ENCODE measurements around the gene SOX6. TPM values are rescaled to one million over a fixed set of nuclear protein-coding genes. Genes with fewer than 3 reads are reported as not detected.

Gene SOX6
- total RNA-seq, 1 donor from 2014 or later, result not detected

DNA sequence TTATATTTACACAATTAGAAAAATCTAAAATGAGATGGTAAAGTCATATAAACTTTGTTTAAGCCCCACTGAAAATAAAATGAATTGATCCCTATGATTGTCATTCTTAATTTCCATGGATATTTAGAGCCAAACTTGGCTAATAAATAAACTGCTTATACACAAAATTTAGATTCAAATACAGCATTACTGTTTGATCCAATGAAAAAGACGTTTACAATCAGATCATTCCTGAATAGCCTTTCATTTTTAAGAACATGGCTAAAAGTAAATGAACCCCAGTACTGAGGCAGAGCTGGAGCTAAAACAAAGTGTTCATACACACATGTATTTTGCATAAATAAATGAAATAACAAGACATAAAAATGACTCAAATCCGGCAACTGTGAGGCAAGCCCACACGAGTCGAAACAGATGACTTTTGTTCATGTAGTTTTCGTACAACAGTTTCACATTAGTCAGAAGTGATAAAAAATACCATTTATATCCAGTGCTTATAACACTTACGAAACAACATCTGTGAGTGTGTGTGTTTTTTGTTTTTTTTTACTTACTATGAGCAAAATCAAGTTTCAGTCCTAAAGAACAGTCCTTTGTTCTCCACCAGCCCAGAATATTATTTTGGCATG is 386.5 kb downstream of the SOX6 start:
- intact Hi-C loops (cut with micrococcal nuclease), result no loop called here

DNA sequence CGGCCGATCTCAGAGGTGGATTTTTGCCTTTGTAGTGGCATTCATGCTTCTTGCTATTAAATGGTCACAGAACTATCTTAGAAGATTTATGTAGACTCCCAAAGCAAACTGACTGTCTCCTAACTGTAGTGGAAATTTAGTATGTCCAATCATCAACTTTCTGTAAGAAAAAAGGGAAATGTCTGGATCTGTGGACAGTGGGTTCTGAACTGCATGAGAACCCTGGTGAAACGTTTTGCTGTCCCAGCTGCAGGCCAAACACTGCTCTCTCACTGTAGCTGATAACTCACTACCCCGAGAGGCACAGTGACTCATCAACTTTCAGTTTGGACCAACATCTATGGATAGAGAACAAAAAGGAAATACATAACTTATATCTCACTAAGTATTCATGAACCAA is 387.1 kb downstream of the SOX6 start:
- intact Hi-C loops (cut with micrococcal nuclease), result no loop called here

DNA sequence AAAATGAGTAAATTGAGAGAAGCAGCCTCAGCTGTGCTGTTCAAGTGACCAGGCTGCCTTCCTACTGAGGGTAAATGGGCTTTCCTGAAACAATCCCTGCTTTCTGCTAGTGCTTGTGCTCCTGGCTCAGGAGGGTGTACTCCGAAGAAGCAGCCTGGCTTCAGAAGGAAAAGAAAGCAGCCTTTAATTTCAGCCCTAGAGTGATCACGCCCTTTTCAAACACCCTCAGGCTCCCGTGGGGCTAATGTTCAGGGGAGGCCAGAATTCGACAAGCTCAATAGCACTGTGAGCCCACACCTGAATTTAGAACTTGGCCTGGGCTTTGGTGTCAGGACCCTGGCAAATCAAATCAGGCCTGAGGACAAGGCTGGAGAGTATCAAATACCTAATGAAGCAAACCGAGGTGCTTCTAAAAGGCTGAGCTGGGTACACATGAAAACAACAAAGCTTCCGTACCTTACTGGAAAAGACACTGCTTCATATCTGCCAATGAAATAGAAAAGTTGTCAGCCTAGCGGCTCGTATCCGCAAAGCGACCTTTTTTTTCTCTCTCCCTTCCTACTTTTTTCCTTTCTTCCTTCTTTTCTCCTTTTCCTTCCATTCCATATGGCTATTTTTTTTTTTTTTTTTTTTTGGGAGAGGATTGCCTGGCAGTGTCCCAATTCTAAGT is 387.8 kb downstream of the SOX6 start:
- intact Hi-C loops (cut with micrococcal nuclease), result no loop called here

DNA sequence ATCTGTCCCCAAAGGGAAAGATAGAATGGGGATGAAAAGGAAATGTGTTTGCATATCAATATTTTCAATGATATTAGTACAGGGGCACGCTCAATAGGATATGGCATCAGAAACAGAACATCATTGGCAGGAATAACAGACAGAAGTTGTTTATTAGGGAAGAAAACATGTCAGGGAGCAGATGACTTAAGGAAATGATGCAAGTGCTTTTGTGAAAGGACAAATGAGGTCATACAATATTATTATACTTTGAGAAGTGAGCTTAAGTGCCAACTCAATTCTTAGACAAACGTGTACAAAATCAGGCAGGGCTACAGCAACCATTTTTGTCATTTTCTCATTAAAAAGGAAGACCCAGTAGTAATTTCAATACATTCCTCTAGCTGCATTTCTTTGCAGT is 388.4 kb downstream of the SOX6 start:
- intact Hi-C loops (cut with micrococcal nuclease), result no loop called here

DNA sequence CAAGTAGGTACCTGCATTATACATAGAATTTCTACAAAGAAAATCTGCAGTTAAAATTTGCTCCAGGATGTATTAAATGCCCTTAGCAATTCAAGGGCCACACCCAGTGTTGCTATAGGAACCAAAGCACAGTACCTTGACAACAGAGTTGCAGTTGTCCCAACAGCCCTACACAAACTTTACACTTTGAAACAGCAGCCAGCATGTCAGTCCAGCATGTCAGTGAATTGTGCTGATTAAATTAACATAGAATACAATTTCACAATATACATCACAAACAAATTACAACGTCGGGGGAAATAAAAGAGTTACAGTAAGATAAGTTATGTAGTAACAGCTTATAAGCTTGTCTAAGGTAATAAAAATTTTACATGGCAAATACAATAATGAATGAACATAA is 389.2 kb downstream of the SOX6 start:
- intact Hi-C loops (cut with micrococcal nuclease), result no loop called here

DNA sequence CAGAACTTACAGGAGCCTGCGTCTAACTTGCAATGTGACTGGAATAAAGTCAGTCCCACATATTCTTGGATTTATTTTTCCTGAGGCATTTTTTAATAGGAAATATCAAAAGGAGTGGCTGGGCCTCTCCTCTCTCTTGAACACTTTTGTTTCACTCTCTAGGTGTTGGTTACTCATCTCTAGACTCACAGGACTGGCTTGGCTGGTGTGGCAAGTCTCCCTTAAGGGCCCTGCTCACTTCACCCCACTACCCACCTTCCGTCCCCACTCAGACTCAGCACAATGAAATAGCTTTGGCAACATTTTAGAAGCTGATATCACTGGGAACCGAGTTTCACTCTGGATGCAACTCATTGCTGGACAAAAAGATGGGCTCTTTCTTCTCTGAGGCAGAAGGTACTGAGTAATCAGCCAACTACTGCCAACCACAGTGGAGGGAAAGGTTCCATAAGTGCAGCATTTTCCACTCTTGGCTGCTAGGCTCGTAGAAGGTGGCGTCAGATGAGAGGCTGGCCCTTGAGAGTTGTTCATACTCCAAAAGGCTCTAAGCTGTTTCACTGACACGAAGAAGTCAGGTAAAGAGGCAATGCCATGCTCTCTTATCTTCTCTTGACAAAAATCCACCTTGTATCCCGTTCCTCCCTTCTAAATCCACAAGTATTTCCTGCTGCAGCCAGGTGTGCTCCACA is 390.6 kb downstream of the SOX6 start:
- intact Hi-C loops (cut with micrococcal nuclease), result no loop called here

DNA sequence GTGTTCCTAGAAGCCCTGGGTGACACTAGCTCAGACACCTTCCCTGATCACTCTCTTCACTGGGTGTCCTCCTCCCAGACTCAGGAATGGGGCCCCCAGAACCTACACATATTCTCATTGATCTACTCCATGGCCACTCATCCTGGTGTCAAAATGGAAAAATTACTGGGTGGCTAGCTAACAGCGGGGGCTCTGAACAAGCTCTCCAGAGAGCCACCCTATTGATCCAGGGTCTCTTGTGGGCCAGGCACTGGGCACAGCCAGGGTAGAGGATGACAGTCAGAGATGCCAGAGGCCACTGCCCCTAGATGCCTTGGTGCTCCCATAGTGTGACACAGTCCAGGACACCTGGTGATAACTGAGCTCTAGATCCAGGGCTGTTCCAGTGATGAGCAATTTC is 393.1 kb downstream of the SOX6 start:
- intact Hi-C loops (cut with micrococcal nuclease), result no loop called here

DNA sequence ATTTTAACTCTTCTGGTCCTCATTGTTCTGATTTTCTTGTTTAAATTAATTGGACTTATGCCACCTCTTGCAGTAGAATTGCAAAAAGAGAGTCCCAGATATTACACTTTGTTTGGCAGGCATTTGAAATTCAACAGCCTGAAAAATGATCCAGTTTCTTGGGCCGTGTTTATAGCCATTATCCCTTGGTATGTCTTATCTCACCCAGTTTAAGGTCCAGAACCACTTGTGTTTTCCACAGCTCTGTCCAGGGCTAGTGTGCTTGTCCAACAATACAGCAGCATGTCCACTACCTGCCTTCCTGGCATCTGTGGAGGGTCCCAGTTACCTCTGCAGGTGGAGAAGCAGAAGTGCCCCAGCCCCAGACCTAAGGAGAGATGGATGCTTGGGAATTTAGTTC is 397.4 kb downstream of the SOX6 start:
- intact Hi-C loops (cut with micrococcal nuclease), result no loop called here

DNA sequence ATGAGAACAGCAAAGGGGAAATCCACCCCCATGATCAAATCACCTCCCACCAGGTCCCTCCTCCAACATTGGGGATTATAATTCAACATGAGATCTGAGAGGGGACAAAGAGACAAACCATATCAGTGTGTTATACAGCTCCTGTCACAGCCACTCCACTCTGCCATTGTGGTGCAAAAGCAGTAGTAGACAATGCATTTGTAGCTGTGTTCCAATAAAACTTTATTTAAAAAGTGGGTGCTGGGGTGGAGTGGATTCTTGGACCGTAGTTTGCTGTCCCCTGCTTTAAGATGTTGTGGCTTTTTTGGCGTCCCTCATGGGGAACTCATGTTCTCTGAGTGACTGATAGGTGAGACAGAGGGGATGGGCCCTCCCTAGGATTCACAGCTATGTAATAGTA is 399.1 kb downstream of the SOX6 start:
- intact Hi-C loops (cut with micrococcal nuclease), result no loop called here

DNA sequence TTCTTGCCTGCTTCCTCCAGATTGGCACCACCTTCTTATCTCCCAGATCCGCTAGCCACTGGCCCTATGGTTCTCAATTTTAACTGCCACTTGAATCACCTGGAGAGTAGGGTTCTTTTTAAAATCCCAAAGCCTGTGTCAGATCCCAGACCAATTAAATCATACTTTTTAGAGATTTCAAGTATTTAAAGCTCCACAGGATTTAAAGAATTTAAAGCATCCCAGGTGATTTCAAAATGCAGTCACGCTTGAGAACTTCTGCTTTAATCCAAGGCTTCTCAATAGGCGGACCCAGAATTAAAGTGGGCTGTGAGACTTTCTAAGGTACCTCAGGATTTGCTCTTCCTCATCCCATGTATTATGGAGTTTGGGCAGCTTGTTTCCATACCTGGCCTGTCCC is 400.0 kb downstream of the SOX6 start:
- intact Hi-C loops (cut with micrococcal nuclease), result no loop called here

DNA sequence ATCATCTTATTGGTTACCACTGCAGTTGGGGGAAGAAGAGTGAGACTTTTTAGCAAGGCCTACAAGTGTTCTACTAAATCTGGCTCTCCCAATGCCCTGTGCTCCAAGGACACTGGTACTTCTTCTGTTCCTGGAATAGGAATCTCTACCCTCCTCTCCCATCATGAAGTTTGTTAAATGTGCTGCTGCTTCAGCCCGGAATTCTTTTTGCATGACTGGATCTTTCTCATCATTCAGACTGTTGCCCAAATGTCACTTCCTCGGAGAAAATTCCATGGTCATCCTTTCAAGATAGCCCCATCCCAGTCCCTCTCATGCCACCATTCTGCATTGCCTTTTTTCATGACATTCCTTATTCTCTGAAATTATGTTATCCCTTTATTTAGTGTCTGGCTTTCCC is 400.8 kb downstream of the SOX6 start:
- intact Hi-C loops (cut with micrococcal nuclease), result no loop called here

DNA sequence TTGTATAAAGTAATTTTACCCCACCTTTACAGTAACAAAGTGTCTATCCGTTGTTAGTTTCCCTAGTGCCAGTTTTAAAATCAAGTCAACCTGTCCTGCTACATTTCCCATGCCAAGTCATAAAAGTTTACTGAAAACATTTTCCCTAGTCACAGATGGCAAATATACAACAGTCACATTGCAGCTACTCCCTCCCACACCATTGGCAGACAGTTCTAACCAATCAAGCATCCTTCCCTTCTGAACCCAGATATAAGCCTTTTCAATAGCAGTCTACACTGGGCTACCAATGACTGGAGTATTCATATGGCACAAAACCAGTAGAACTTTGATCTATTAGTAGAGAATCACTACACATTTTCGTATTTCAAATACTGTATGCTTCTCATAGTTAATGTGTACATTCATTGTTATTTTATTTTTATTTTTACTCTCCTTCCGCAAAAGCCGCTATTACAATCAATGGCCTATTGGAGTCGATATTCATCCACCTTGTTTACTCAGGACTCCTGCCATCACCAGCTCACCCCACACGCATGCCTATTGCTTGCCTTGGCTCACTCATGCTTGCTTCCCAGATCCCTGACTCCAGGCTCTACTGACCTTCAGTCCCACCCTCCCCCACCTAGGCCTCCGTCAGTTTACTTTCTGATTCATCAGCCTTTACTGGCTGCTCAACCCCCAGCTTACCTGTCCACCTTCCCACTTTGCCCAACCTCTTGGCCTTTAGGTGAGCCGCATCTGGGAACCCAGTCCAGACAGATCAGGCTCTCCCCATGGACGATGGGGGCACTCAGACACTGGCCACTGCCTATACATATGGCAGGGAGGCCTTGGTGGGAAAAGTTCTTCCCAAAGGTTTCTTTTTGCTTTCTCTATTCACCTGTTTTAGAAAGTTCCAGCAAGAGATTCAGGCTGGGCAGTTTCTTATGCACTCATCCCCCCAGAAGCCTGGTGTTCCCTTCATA is 408.4 kb downstream of the SOX6 start:
- intact Hi-C loops (cut with micrococcal nuclease), result no loop called here

DNA sequence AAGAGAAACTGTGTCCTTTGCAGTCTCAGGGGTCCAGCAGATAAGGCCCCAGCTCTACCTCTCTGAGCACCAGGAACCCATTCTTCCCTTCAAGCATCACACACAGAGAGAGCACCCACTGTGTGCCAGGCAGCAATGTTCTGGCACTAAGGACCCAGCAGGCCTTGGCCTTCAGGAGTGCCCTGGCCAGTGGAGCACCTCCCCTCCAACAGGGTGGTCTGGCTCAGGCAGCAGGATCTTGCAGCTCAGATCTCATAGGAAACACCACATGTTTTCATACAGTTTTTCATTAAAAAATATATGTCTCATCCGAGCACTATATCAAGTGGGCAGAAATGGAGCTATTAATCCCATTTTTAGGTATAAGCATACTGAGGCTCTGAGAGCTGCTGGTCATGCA is 410.6 kb downstream of the SOX6 start:
- intact Hi-C loops (cut with micrococcal nuclease), result no loop called here

DNA sequence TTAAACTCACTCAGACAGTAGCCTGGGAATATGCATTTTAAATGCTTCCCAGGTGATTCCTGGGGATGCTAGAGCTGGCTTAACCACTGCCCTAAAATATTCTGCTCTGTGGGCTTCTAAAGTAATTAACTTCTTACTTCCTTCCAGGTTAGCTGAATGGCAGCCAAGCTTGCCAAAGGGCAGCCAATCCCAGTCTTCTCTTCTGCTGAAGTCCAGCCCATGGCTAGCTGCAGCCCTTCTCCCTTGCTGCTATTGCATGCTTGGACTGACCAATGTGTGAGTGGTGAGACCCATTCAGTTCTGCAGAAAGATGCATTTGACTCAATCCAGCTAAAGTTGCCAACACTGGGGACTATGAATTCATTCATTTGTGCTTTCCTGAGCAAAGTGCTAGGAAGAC is 411.9 kb downstream of the SOX6 start:
- intact Hi-C loops (cut with micrococcal nuclease), result no loop called here

DNA sequence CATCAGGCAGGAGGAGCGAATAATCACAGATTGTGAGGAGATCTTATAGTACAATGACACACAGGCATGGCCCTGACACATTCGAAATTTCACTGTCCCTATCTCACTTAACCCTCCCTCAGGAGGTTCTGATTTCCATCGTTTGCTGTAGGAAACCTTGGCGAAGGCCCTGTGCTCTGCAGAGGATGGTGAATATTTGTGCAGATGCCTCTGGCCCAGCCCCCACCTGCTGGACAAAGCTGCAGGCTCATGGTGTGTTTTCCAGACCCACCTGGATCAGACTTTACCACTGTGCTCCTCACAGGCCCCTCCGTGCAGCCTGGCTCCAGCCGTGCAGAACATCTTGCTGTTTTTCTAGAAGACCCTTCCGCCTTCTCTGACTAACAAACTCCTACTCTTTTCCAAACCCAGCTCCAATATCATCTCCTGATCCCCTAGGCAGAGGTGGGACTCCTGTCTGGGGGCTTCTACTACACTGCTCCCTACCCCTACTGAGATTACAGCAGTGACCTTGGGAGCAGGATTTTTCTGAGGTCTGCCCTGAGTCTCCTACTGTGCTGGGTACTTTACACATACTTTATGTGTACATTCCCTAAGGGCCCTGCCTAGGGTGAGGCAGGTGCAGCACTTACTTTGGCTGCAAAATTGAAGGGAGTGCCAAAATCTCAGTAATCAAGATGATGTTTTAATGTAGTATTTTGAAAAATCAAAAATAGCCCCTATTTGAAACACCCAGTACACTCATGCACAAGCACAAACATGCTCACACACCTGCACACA is 412.7 kb downstream of the SOX6 start:
- intact Hi-C loops (cut with micrococcal nuclease), result no loop called here

DNA sequence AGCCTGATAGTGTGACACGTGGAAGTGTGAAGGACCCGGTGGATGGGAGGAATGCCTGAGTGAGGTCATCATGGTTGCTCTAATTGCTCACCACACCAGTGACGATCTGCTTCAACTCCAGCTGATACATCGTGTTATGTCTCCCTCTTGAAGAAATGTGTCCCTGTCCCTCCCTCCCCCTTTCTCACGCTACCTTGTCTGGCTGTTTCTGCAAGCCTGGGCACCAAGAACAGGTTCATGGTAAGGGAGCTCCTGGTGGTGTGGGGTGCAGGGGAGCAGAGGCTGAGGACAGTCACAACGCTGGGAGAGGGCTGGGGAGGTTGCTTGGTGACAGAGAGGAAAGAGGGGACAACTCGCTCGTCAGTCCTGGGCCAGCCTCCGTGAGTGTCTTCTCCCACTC is 413.4 kb downstream of the SOX6 start:
- intact Hi-C loops (cut with micrococcal nuclease), result no loop called here

DNA sequence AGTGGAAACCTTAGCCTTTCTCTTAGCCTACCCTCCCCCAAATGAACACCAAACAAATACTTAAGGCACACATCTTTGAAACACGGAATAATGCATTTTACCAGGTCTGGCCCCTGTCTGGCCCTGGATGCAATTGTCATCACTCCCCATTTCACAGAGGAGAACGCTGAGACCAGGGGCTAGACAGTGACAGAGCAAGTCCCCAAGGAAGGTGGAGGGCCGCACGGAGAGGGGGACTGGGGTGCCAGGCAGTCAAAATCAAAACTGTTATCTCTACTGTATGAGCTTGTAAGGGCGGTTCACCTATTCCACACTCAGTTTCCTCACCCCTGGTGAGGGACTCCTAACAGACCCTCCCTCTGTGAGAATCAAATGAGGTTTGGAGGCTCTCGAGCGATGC is 414.2 kb downstream of the SOX6 start:
- intact Hi-C loops (cut with micrococcal nuclease), result no loop called here

DNA sequence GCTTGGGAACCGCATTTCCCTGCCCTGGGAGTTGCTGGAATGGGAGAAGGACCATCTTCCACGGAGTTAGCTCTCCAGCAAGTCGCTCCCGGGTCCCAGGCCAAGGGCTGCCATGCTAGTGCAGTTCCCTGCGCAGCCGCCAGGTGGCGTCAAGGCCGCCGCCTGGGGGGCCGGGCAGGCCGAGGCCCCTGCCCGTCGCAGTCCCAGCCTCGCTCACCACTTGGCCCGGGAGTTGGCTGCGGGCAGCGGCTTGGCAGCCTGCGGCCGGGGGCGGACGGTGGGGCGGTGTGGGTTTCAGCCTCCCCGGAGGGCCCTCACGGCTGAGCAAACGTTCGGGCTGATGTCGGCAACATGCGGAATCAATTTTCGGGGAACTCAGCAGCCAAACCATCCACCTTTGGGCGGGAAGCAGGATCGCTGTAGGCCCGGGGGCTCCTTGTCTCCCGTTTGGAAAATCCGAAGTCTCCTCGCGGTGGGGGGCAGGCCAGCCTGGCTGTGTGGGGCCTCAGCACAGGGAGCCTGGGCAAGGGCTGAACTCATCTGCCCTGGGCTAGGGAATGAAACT is 415.1 kb downstream of the SOX6 start:
- intact Hi-C loops (cut with micrococcal nuclease), result loop anchor here (1.0 kb wide), 1 partner anchor 672 kb away; no protein-coding TSS in a partner anchor

DNA sequence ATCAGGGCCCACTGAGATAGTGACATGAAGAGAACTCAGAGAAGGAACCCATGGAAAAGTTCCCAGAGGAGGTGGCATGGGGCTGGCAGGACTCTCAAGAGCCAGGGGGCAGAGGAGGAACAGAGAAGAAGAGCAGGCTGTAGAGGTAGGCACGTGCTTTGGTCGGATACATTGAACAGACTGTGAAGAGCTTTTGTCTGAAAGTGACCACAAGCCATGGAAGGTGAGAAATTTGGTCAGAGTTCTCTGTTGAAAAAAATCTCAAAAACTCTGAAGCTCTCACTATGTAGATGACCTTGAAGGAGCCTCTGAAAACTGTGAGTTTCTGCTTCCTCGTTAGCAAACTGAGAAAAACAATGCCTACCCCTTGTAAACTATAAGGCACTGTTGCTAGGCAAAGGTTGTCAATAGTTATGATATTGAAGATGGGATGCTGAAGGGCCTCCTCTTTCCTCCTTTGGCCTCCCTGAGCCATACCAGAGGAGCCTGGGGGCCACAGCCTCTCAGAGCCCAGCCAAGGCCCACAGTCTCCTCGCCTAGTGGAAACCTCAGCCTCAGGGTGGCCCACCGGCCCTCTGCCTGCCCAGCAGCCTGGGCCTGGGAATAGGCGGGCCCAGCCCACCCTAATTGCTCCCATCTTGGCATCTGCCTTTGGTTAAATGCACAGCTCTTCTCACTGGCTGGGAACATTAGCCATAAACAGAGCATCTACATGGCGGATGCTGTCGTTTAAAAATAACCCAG is 415.7 kb downstream of the SOX6 start:
- intact Hi-C loops (cut with micrococcal nuclease), result loop anchor here (1.0 kb wide), 1 partner anchor 673 kb away; no protein-coding TSS in a partner anchor

DNA sequence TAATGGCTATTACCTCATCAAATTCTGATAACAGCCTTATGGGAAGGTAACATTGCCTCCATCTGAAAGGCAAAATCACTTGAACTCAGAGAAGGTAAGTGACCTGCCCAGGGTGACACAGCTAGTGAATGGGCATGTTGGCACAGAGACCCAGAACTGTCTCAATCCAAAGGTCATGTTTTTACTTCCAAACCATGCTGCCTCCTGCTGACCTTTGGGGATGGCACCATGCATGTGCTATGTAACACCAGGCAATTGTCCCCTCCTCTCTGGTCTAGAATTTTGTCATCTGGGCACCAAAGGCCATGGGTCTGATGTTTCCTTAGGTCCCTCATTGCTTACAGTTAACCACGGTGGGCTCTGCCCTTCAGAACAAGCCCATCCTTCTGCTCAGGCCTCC is 417.4 kb downstream of the SOX6 start:
- intact Hi-C loops (cut with micrococcal nuclease), result no loop called here

All from T-helper 2 cell treated with Interferon-gamma antibody and Interleukin-4, amounts not matched to agents 100 ng/mL and 5 ng/mL, for 36 hours (primary cell).